HG02759 (cell line): Measurements from ENCODE around the gene NEURL2.
"Not testable (repeated sequence)": the region's sequence is repeated elsewhere in the genome, so short reads cannot be mapped to it uniquely, and the experiment has no call there.

Experiments used
- ATAC-seq: cut with Tn5 transposase; IDR thresholded peaks from one replicate; pipeline ENCODE4 v1.9.1; 2021; ENCODE audit warnings: mild to moderate bottlenecking, moderate library complexity; ENCODE audit not compliant: unreplicated experiment

Gene NEURL2

DNA sequence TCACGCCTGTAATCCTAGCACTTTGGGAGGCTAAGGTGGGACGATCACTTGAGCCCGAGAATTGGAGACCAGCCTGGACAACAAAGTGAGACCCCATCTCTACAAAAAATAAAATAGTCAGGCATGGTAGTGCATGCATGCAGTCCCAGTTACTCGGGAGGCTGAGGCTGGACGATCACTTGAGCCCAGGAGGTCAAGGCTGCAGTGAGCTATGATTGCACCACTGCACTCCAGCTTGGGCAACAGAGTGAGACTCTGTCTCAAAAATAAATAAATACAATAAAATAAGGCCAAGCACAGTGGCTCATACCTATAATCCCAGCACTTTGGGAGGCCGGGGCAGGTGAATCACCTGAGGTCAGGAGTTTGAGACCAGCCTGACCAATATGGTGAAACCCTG lies 10.3 kb upstream of the NEURL2 start:
- not testable (repeated sequence) for ATAC-seq

GRCh38 chr20:45899046-45899835 lies 8.2 kb upstream of the NEURL2 start:
- no peak for ATAC-seq

GRCh38 chr20:45898285-45898684 lies 7.3 kb upstream of the NEURL2 start:
- ATAC-seq: no peak

GRCh38 chr20:45897692-45898091 lies 6.7 kb upstream of the NEURL2 start:
- no peak for ATAC-seq

DNA sequence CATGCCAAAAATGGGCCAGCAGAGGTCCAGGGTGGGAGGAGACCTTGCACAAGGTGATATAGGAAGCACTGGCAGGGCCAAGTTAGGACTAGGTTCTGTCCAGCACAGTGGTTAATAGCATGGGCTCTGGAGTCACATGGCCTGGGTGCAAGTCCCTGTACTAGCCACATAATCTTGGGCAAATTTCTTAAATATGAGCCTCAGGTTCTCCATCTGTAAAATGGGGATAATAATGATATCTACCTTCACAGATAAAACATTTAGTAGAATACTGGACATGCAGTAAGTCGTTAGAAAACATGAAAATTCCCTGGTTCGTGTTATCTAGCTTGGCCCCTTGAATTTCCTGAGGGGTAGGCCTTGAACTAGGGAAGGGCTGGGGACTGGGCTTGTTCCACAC lies 6.3 kb upstream of the NEURL2 start:
- no peak for ATAC-seq

GRCh38 chr20:45896641-45897161 lies 5.7 kb upstream of the NEURL2 start:
- no peak for ATAC-seq

- ATAC-seq: no peak
Observed at GRCh38 chr20:45894797-45895196, 3.8 kb upstream of the NEURL2 start.

DNA sequence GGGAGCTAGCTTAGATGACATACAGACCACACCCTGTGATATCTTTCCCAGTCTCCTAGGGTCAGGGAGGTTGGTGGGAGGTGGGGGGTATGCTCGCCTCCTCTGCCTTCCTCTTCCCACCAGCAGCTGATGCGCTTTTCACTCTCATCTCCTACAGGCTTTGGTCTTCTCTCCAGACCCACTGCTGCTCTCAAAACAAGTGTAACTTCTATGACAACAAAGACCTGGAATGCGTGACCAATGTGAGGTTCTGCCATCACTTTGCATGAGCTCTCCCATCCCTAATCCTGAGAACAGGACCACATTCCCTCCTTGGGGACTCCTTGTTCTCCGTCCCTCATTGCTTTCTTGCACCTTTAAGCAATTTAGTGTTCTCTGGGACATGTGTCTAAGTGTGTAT lies 2.8 kb upstream of the NEURL2 start:
- no peak for ATAC-seq

DNA sequence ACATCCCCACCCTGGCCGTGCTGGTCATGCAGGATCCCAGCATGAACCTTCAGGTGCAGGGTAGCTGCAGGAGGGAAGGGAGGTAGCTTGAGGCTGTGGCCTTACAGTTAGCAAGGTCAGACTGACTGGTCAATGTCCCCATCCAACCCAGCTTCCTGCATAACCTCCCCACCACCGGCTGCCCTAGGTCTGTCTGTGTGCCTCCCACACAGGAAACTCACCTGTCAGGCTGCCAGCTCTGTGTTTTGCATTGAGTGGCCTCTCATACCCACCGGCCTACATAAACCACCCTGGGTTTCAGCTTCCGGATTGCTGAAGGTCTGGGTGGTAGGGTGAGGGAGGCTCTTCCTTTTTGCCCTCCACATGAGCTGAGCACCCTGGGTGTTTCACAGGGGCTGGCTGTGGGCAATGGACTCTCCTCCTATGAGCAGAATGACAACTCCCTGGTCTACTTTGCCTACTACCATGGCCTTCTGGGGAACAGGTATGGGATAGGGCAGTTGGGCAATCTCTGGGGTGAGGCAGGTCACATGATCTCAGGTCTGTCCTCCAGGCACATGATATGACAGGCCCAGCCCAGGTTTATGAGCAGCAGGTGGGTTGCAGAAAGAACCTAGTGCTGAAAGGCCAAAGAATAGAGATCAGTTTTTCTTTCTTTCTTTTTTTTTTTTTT lies 2.0 kb upstream of the NEURL2 start:
- ATAC-seq: no peak

- ATAC-seq: no peak
Observed at GRCh38 chr20:45892049-45892825, 1.2 kb upstream of the NEURL2 start.

DNA sequence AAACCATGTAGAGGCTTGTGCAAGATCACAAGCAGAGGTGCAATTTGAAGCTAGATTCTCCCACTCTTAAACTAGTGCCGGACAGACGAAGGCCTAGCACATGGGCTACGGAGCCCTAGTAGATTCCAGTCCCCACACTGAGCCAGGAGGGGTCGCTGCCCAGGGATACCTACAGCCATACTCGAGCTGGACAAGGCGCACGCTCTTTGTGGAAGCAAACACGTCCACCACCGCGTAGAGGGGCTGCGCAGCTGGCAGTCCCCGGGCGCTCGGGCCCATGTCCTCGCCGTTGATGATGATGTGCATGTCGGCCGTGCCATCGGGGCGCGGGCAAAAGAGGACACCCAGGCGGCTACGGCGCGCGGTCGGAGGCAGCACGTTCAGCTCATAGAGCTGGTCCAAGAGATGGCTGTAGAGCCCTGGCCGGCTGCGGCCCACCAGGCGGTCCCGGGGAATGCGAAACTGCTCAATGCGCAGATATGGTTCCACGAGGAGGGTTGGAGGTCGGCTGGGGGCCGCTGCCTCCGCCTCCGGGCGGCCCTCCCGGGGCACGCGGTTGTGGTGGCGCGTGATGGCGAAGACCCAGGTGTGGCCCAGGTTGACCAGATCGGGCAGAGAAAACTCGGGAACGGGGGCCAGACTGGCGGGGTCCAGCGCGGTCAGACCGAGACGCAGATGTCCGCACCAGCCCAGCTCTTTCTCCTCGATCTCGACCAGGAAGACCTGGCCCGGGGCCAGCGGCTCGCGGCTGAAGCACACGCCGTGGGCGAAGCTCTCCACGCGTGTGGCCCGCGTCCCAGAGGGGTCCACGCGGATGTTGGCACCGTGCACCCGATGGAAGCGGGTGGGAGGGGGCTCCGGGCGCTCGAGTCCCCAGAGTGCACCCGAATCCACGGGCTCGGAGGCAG lies 677 bp downstream of the NEURL2 start:
- peak; percentile 20 for ATAC-seq

GRCh38 chr20:45888681-45889080 lies 2.3 kb downstream of the NEURL2 start:
- no peak for ATAC-seq

DNA sequence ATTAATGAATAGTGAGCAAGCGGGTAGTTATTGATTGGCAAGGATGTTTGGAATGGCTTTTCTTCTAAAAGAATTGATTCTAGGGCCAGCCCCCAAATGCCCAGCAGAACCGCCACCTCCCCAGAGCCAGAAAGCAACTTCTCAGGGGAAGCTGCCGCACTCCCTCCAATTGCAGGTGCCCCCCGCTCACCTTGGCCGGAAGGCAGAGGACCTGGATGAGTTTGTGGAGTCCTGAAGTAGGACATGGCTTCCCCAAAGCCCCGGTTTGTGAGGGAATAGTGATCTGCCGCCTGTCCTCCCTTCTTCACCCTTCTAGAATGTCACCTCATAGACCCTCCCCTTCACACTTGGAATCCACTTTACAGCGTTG lies 3.7 kb downstream of the NEURL2 start, which contains the start of gene SPATA25:
TSS of gene SPATA25 (minus strand) at position 277 of the 370 bp plus-strand sequence. CDS start at position 245, 32 bp downstream.
- ATAC-seq: no peak

DNA sequence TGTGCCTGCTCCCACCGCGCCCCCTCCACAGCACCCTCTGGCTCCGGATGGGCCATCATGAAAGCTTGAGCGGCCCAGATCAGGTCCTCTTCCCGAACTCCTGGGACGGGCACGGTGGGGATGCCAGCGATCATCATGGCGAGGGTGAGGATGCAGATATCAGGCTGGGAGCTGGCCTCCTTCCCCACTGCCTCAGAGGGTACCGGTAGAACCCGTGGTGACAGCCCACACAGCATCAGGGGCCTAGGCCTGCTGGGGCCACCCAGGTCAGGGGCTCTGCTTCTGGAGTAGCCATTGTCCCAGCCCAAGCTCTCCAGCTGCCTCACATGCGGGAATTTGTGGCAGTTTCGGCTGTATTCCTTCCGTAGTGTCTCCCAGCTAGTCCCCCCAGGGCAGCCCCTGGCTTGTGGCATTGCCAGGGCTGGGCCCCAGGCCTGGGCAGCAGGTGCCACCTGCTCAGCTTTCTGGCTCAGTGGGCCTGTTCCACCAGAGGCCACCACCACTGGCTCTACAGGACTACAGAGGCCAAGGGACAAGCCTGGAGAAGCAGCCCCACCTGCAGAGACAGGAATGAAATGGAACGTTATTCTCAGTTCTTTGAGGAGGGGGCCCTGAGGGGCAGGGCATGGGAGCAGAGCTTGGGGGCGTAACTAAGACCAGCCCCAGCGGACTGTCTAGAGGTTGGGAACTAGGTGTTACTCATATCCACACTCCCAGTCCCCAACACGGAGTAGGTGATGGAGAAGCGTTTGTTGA lies 4.2 kb downstream of the NEURL2 start:
- no peak for ATAC-seq

DNA sequence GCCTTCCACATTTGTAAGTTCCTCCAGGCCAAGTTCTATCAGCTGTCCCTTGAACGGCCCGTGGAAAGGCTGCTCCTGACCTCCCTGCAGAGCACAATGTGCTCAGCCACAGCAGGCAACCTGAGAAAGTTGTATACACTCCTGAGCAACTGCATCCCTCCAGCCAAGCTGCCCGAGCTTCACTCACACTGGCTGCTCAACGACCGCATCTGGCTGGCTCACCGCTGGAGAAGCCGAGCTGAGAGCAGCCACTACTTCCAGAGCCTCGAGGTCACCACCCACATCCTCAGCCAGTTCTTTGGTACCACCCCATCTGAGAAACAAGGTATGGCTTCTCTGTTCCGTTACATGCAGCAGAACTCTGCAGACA lies 7.9 kb downstream of the NEURL2 start:
- no peak for ATAC-seq

DNA sequence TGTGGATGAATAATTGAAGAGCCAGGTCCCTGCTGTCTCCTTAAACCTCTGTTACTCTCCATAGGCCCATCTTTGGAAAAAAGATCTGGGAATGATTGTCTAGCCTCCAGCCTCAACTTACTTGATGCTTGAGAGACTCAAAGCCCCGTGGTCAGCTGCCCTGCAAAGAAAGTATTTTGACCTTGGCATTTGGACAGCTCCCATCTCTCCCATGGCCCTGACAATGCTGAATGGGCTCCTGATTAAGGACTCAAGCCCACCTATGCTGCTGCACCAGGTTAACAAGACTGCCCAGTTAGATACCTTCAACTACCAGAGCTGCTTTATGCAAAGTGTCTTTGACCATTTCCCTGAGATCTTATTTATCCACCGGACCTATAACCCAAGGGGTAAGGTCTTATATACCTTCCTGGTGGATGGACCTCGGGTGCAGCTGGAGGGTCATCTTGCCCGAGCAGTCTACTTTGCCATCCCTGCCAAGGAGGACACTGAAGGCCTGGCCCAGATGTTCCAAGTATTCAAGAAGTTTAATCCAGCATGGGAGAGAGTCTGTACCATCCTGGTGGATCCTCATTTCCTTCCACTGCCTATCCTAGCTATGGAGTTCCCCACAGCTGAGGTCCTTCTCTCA lies 8.4 kb downstream of the NEURL2 start:
- ATAC-seq: no peak

GRCh38 chr20:45880988-45881788 lies 9.8 kb downstream of the NEURL2 start, which contains the start of gene ZSWIM1:
Gene ZSWIM1 (plus strand): TSS chr20:45881227. CDS start chr20:45882593, 1,366 bp downstream.
- ATAC-seq: peak; percentile 98

DNA sequence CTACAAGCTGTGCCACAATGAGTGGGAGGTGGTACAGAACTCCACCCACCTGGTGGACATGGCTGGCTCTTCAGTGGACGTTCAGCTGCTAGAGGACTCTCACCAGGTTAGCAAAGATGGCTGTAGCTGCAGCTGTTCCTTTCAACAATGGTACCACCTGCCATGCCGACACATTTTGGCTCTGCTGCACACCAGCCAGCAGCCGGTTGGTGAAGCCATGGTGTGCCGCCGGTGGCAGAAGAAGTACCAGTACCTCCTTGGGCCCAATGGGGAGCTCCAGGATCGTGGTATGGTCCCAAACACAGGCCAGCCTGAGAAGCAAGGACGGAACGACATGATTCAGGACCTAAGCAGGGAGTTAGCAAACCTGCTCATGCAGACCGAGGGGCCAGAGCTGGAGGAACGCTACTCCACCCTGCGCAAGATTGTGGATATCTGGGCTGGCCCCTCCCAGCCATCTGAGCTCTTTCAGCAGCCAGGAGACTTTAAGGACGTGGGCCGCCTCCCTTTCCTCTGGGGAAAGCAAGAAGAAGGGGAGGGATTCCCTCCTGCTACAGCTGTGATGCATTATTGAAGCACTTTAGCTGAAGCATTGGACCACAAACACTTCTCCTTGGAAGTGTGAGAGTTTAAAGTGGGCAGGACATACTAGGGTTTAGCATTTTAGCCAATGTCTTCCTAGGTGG lies 12.8 kb downstream of the NEURL2 start:
- no peak for ATAC-seq
